Myocyte (in vitro differentiated cells): Measurements from ENCODE around the gene NXN. TPM values are rescaled to one million over a fixed set of nuclear protein-coding genes. Genes with fewer than 3 reads are reported as not detected.
"Not testable (repeated sequence)": the region's sequence is repeated elsewhere in the genome, so short reads cannot be mapped to it uniquely, and the experiment has no call there.

Experiments used
- DNase-seq: peaks from one replicate; pipeline ENCODE4 v3.0.0-alpha.2; 2012; ENCODE audit warnings: low read depth
- total RNA-seq: library from RNA; depleted of rRNA; stranded (reverse); fragments of >200 nt; gene quantifications from 2 replicates; pipeline ENCODE4 v1.2.3, GENCODE V29; 2014

Gene NXN
- total RNA-seq, 1 donor from 2014 or later, result 9.6 TPM

DNA sequence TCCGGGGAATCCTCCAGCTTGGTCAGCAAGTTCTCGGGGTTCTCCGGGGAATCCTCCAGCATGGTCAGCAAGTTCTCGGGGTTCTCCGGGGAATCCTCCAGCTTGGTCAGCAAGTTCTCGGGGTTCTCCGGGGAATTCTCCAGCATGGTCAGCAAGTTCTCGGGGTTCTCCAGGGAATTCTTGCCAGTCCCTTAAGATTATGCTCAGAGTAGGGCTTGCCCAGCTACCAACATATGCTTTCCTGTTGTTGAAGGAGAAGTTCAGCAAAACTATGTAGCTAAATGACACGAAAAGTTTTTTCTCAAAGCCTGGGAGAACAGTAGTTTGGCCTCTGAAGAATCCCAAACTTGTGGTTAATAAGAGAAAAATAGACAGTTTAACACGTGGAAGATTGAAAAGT is 112.3 kb downstream of the NXN start:
- not testable (repeated sequence) for DNase-seq

DNA sequence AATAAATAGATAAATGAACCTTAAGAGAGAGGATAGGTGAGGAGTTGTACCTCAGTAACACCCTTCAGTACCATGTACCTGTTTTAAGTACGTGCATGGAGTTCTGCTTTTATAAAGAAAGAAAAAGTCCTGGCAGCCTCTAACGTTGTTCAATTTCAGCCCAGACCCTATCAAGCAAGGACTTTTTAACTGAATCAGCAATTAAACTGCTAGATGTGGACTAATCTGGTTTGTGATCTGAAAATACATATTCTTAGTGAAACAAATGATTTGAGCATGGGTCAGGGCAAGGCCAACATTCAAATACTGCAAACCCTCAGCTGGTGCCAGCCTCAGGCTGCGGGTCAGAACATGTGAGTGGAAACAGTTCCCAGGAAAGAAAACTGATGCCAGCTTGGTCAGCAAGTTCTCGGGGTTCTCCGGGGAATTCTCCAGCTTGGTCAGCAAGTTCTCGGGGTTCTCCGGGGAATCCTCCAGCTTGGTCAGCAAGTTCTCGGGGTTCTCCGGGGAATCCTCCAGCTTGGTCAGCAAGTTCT is 112.9 kb downstream of the NXN start:
- DNase-seq, result peak; percentile 28

DNA sequence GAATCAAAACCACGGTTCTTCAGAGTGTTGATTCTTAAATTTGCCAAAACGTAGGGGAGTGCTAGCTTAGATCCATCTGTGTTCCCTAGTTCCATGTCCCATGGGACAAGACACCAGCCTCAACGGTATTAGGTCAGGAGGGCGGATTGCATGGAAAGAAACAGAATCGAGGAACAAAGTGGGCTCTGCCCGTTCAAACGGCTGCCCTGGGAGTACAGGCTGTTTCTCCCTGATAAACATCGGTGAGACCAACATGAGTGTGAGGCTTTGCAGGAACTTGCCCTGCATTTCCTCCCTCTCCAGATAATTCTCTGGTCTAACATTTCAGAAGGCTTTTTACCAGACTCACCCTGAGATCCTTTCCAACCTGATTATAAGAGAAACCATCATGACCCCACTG is 115.3 kb downstream of the NXN start:
- DNase-seq, result no peak

DNA sequence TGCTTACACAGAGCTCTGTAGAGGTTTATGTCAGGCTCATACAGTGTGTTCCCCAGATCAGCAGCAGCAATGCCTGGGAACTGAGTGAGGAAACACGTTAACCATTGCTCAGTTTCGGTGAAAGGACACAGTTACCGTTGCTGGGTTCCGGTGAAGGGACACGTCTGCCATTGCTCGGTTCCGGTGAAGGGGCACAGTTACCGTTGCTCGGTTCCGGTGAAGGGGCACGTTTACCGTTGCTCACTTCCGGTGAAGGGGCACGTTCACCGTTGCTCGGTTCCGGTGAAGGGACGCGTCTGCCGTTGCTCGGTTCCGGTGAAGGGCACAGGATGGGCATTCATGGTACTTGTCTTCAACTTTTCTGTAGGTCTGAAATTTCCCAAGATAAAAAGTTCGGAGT is 115.7 kb downstream of the NXN start:
- DNase-seq, result no peak

DNA sequence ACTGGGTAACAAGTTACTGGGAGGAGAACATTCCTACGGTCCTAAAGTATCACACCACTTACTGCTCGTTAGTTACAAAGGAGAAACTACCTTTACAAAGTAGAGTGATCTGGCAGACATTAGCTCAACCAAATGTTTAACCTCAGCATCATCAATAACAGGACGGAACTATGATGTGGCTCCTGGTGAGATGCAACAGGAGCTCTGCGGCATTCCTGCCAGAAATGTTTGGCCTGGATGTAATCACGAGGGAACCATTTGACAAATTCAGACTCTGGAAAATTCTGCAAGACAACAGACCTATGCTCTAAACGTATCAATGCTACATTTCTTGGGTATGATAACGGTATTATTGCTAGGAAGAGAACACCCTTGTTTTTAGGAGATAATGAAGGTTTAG is 117.0 kb downstream of the NXN start:
- no peak for DNase-seq

DNA sequence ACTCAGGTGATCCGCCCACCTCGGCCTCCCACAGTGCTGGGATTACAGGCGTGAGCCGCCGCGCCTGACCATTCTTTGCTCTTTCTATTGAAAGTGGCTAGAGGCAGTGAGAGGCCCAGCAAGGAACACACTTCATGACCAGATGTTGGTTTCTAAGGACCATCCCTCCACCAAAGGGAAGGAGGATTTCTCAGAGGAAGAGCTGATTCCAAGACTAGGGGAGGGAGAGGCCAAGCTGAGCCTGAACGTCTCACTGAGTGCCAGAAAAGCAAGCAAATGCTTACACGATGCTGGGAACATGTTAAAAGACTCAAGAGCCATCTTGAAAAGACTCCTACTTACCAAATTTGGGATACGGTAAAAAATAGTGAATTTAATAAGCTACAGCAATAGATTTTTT is 118.2 kb downstream of the NXN start:
- no peak for DNase-seq

DNA sequence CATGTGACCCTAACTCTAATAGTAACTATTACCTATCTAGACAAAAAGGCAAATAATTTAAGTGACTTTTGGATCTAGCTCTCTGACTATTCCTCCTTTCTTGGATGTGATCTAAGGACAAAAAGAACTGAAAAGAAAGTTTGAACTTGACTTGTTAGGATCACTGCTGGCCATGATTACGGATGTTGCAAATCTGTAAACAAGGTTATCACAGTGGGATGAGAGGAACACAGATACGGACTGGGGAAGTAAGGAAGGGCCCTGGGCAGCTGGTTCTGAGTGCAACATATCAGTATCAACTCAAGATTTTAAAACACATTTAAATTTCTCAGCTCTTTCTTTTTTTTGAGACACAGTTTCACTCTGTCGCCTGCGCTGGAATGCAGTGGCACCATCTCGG is 118.8 kb downstream of the NXN start:
- no peak for DNase-seq

DNA sequence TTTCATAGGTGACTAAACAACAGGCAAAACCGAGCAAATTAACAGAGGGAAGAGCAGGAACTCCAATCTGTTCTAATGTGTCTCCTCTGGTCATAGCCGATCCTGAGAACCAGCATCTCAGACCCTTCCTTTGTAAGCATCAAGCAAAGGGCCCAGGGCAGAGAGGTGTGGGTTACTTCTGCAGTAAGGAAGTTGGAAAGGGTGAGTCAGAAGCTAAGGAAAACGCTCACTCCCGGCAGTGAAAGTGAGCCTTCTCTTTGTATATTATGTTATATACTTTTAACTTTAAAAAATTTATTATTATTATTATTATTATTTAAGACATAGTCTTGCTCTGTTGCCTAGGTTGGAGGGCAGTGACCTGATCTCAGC is 119.8 kb downstream of the NXN start:
- no peak for DNase-seq

DNA sequence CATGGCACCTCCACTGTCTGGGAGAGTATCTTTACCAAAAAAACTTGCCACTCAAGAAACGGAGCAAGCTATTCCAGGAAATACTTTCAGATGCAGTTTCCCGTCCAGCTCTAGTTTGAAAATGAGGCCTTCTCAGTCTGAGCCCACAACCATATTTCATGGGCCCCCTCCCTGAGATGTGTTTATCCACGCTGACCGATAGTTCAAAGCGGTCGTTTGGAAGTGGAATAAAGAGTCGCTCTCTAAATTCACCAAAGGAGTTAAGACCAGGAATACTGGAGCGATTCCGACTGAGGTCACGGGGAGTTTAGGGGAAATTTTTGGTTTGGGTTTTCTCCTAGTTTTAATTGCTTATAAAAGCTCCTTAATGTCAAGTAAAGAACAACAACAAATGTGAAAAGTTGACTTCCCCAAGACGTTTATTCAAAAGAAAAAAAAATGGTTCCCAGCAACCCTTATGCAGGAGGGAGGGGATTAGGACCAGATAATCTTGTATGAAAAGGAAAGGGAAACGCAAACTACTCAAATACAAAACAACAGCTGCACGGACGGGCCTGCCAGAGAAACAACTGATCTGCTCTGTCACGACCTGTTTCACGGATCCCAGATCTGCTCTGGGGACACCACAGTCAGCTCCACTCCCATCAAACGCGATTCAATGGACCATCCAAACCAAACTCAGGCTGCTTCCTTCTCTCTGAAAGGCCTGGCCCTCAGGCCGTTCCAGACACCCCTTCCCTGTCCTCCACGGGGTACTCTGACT is 120.3 kb downstream of the NXN start:
- peak; percentile 79 for DNase-seq

DNA sequence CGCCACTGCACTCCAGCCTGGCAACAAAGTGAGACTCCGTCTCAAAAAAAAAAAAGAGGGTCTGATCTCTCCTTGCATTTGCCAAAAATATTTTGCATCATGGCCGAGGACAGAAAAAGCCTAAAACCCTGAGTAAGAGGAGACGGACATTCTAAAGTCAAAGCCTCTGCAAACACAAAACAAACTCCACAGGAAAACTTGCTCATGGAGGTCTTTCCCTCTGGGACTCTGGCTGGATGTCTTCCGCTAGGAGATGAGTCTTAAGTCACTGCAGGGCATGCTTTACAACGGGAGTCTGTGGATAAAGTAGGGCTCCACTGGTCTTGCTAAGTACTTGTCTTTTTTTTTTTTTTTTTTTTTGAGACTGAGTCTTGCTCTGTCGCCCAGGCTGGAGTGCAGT is 123.4 kb downstream of the NXN start:
- no peak for DNase-seq

DNA sequence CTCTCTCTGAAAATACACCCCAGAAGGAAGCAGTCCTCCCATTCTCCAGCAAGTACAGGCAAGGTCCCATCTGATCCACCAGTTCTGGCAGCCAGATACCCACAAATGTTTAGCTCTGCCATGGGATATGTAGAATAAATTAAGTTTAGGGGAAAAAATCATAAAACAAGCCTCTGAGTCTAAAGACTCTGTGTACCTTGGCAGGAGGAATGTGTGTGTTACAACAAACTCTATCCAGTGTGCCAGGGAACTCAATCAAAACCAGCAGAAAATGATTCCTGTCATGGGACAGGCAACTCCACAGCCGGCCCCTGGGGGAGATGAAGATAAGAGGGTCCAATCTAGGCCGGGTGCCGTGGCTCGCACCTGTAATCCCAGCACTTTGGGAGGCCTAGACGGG is 124.0 kb downstream of the NXN start:
- no peak for DNase-seq

DNA sequence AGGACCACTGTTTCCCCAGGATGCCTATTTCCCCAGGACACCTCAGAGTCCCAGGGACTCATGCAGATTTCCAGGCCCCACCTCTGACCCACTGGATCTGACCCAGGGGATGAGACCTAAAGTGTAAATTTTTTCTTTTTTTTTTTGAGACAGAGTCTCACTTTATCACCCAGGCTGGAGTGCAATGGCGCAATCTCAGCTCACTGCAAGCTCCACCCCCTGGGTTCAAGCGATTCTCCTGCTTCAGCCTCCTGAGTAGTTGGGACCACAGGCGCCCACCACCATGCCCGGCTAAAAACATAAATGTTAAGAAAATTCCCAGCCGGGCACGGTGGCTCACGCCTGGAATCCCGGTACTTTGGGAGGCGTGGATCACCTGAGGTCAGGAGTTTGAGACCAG is 126.7 kb downstream of the NXN start:
- not testable (repeated sequence) for DNase-seq

DNA sequence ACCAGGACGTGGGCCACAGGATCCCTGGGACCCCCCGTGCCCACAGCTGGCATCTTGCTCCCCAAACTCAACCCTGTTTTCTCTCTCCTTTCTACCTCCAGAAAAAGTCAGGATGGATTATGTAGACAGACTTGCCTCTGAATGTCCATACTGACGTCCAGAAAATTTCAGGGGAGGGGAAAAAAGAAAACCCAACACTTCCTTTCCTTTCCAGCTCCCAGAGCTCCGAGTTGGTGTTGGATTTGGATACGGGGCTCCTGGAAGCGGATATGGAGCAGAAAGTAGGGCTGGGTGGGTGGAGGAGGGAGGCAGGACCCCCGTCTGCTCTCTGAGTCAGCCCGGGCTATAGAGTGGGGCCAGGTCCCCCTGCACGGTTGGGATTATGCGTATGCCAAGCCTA is 127.2 kb downstream of the NXN start:
- no peak for DNase-seq

DNA sequence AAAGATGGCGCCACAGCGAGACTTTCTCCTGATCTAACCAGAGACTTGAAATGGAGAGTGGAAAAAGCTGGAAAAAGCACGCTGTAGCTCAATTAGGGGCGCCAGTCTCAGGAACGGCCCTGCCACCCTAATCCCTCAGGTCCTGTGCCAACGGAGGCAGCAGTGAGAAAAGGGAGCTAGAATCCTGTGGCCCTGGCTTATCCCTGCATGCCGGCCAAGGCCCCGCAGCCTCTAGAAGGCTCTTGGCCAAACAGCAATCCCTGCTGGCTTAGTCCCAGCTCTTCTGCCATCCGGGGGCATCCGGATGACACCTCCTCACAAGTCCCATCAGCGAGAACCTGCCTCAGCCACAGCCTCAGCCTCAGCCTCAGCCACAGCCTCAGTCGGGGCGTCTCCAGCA is 127.7 kb downstream of the NXN start:
- no peak for DNase-seq

DNA sequence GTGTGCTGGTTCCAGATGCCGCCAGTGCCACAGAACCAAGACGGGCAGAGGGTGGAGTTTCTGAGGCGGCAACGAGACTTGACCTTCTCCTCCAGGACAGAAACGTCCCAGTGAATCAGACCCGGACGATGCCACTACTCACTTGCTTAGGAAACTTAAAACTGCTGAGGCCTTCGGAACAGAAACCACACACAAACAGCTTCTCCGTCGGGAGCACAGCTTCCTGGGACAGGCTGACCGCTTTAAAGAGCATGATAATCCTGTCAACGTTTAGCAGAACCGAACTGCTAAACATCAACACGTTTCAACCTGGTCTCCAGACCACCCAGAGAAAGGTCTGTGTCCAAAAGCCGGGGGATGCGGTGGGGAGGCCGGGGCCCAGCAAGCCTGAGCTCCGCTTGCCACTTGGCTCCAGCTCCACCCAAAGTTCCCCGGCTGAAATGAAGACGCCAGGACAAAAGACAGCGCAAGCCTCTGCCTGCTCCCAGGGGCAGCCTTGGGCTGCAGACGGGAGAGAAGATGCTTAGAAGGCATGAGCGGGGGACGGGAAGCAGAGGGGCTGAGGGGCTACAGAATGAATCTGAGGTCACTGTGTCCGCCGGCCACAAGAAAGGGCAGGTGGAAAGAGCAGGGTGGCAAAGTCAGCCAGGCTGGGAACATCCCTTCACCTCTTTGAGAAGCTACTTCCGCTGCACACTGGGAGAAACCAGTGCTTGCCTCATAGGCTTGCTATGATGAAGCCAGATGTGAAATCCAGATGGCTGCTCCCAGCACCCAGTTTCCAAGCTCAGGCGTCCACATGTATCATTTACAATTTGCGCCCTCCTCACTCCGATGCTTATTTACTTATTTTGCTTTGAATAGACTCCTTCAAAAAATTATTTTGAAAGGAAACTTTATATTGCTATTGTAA is 128.5 kb downstream of the NXN start:
- DNase-seq, result peak; percentile 84

DNA sequence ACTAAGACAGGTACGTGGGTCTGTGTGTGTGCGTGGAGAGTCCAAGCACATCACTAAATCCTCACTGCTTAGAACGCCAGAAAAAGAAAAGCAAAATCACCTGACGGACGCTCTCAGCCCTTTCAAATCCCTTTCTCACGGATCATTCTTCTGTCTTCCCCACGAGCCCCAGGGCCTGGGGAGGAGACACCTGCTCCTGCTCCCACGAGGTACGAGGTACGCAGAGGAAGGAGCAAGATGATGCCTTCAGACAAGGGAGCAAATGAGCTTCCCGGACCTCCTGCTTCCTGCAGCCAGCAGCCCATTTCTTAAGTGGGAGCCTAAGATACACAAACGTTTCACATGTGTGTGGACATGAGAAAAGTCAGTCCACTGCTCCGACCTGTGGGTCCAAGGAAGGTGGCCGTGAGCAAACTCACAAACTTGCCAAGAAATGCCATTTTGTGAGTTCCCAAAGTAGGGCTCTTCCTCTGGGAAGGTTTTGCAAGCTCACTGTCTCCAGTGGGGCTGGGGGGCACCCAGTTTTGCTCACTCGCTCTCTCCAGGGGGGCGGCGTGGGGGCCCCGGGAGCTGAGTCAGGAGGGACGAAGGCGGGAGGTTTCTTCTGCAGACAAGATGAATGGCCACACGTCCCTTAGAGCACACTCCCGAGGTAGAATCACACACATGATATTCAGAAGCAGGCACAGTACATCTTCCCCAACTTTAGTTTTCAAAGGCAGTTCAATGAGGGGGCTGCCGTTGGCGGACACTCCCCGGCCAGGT is 129.3 kb downstream of the NXN start:
- DNase-seq, result no peak

DNA sequence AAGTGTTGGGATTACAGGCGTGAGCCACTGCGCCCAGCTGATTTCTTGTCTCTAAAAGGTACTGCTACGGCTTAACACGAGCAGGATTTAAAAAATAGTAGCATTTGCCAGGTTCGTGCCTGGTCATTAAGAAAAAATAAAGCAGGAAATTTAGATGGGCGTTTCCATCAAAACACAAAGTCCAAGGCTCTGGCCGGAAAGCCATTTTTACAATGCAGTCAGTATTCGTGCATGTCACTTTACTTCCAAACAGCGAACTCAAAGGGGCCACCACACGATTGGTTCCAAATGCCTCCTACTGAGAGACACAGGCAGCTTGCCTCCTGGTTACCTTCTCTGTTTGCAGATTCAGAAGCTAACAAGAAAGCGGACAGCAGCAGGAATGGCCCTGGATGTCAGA is 131.2 kb downstream of the NXN start:
- no peak for DNase-seq

DNA sequence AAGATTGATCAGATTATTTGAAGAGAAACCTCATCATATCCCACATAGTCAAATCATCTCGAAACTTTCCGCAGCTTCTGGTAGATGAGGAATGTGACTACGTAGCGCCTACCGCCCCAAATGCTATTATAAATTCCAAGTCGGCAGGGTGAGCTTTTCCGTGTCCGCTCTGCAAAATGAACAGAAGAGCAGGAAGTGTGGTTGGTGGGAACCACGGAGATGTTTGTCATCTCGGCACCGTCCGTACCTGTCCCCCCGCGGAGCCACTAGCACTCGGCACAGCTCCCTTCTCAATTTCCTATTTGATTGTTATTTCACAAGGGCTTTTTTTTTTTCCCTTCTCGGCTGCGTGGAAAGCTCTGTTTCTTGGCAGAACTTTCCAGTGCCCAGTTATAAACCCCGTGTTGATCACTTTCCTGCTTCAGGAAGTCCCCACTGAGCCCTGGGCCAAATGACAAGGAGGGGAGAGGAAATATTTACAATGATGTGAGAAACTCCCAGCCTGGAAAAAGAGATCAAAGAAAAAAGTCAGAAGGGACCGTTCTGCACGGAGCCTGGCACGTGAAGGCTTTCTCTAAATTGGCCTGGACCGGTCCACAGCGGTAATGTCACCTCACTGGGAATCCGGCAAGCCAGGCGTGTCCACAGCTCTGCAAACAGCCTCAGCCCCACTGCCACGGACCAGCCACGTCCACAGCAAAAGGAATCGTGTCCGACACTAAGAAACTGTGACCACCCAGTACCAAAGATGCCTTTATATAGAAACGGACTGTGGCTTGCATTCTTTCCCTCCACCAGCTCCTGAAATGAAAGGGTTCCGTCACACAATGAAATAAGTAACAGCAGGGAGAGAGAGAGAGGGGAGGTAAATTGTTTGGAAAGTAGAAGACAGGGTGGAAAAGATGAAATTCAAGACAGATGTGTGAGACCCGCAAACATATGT is 132.4 kb downstream of the NXN start:
- no peak for DNase-seq

DNA sequence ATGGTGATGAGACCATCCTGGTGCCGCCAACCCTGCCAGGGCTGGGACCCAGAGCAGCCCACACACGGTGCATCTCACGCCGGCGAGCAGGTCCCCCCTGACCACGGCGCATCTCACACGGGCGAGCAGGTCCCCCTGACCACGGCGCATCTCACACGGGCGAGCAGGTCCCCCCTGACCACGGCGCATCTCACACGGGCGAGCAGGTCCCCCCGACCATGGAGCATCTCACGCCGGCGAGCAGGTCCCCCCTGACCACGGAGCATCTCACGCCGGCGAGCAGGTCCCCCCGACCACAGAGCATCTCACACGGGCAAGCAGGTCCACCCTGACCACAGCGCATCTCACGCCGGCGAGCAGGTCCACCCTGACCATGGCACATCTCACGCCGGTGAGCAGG is 138.3 kb downstream of the NXN start:
- no peak for DNase-seq

DNA sequence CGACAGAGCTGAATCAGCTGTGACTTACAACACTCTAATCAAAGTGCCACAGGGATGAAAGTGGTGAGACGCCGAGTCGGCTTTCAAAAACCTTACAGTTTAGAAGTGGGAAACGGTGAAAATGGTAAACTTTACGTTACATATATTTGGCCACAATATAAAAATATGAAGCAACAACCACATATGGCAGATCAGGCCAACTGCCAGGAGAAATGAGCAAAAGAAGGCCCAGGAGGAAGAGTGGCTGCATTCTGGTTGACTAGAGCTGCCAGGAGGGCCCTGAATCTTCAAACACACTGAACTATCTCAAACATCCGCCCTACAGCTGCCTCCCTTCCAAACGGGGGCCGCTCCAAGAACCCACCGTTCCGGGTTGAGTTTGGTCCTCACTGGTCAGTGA is 141.1 kb downstream of the NXN start:
- no peak for DNase-seq

DNA sequence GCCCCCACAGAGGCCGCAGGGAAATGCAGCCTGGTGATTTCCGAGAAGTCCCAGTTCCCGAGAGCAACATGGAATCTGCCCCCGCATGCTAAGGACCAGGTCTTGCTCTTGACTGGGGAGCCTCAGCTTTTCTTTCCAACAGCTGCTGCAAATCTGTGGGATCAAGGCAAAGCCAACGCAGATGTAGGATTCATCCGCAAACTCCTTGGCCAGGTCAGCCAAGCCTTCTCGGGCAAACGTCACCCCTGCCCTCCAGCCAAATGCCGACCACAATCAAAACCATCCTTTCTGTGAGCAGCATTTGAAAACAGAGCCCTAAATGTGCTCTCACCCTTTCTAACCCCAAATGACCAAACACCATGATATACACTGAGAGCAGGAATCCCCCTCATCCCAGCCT is 143.4 kb downstream of the NXN start:
- peak; percentile 89 for DNase-seq
